ENCODE data around the gene SWI5. TPM values are rescaled to one million over a fixed set of nuclear protein-coding genes. Genes with fewer than 3 reads are reported as not detected.
A peak's percentile ranks its signal among the peaks of the same experiment; 100 is the strongest.

SWI5 gene
- total and polyA plus RNA-seq, 3 donors from 2014 or later, result 69.3 to 164 (median 131) TPM

- TF ChIP-seq POLR2A (IDR thresholded peaks at IDR 0.05), result no peak
- no peak for TF ChIP-seq CTCF (IDR thresholded peaks at IDR 0.05)
- Histone ChIP-seq H3K27ac (peak overlapping the region in 1 of 2 donors; percentile 53), H3K27me3 (no peaks in the 10 kb centered on the region), H3K9me3 (no peaks in the 10 kb centered on the region), H3K4me3 (no peak overlapping the region), H3K4me1 (peaks cover 15% of the 10 kb centered on the region), H3K36me3 (ENCODE audit: low read depth, missing control alignments) (no peaks in the 10 kb centered on the region)
- DNase-seq, result no peak
- intact Hi-C loops (cut with DNase I; ENCODE audit: low total_unique reads), result no loop called here
- WGBS, 2 donors, result 42 to 46% methylated on average over 11 to 13 of the region's 13 CpGs
Observed at GRCh38 chr9:128244091-128244836, 31.8 kb upstream of the SWI5 start.

- Histone ChIP-seq H3K27me3 (no peaks in the 10 kb centered on the region), H3K36me3 (ENCODE audit: low read depth, missing control alignments) (no peaks in the 10 kb centered on the region), H3K4me1 (peaks cover 15% of the 10 kb centered on the region), H3K27ac (peak overlapping the region in 1 of 2 donors; percentile 53), H3K9me3 (no peaks in the 10 kb centered on the region), H3K4me3 (no peak overlapping the region)
- intact Hi-C loops (cut with DNase I; ENCODE audit: low total_unique reads), result no loop called here
- DNase-seq, result peak; percentile 68
- TF ChIP-seq POLR2A (IDR thresholded peaks at IDR 0.05), result no peak
- TF ChIP-seq CTCF (IDR thresholded peaks at IDR 0.05), result no peak
- WGBS, 2 donors, result 15% methylated on average over 18 of the region's 18 CpGs; no CpG with 5 or more reads in 1 of the 2 donors
Observed at GRCh38 chr9:128244837-128245231, 31.2 kb upstream of the SWI5 start.

GRCh38 chr9:128245421-128246151, 30.5 kb upstream of the SWI5 start:
- Histone ChIP-seq H3K27ac (no peak overlapping the region), H3K4me1 (peaks cover 15% of the 10 kb centered on the region), H3K27me3 (no peaks in the 10 kb centered on the region), H3K4me3 (no peak overlapping the region), H3K36me3 (ENCODE audit: low read depth, missing control alignments) (no peaks in the 10 kb centered on the region), H3K9me3 (no peaks in the 10 kb centered on the region)
- 47 to 53% methylated on average over 12 to 13 of the region's 13 CpGs for WGBS, 2 donors
- intact Hi-C loops (cut with DNase I; ENCODE audit: low total_unique reads), result no loop called here
- DNase-seq, result no peak
- no peak for TF ChIP-seq POLR2A (IDR thresholded peaks at IDR 0.05)
- TF ChIP-seq CTCF (IDR thresholded peaks at IDR 0.05), result no peak

GRCh38 chr9:128246471-128246870, 29.6 kb upstream of the SWI5 start:
- H3K4me3 ChIP-seq, result no peak overlapping the region
- intact Hi-C loops (cut with DNase I; ENCODE audit: low total_unique reads), result no loop called here
- H3K27me3 ChIP-seq, result no peaks in the 10 kb centered on the region
- no peaks in the 10 kb centered on the region for H3K9me3 ChIP-seq
- H3K27ac ChIP-seq, result no peak overlapping the region
- 77 to 86% methylated on average over 2 of the region's 2 CpGs for WGBS, 2 donors
- no peaks in the 10 kb centered on the region for H3K36me3 ChIP-seq (ENCODE audit: low read depth, missing control alignments)
- peaks cover 15% of the 10 kb centered on the region for H3K4me1 ChIP-seq
- TF ChIP-seq CTCF (IDR thresholded peaks at IDR 0.05) (no peak), POLR2A (IDR thresholded peaks at IDR 0.05) (no peak)
- no peak for DNase-seq
